ENCODE measurements around the gene GMCL2.

The GMCL2 gene

GRCh38 chr5:178221282-178221681 lies 34.1 kb upstream of the GMCL2 start:
- no peak for DNase-seq

- no peak for DNase-seq
These were observed 31.7 kb upstream of the GMCL2 start for GRCh38 chr5:178218827-178219226.

- no peak for DNase-seq
These were observed 31.1 kb upstream of the GMCL2 start for GRCh38 chr5:178218237-178218776.

- DNase-seq, result no peak
These were observed 29.6 kb upstream of the GMCL2 start for GRCh38 chr5:178216779-178217178.

GRCh38 chr5:178216088-178216534 lies 28.9 kb upstream of the GMCL2 start:
- no peak for DNase-seq

GRCh38 chr5:178215280-178216002 lies 28.3 kb upstream of the GMCL2 start:
- DNase-seq, result no peak

GRCh38 chr5:178214160-178214803 lies 27.1 kb upstream of the GMCL2 start:
- DNase-seq, result no peak

- no peak for DNase-seq
These were observed 26.6 kb upstream of the GMCL2 start for GRCh38 chr5:178213748-178214151.

- DNase-seq, result no peak
These were observed 25.9 kb upstream of the GMCL2 start for GRCh38 chr5:178213003-178213461.

- DNase-seq, result no peak
These were observed 25.3 kb upstream of the GMCL2 start for GRCh38 chr5:178212241-178213002.

- no peak for DNase-seq
These were observed 24.2 kb upstream of the GMCL2 start for GRCh38 chr5:178211095-178212048.

GRCh38 chr5:178210686-178211085 lies 23.5 kb upstream of the GMCL2 start:
- no peak for DNase-seq

- no peak for DNase-seq
These were observed 22.9 kb upstream of the GMCL2 start for GRCh38 chr5:178210073-178210535.

- no peak for DNase-seq
These were observed 22.3 kb upstream of the GMCL2 start for GRCh38 chr5:178209334-178210072.

- DNase-seq, result no peak
These were observed 21.5 kb upstream of the GMCL2 start for GRCh38 chr5:178208540-178209227.

- no peak for DNase-seq
These were observed 20.7 kb upstream of the GMCL2 start for GRCh38 chr5:178207917-178208280.

GRCh38 chr5:178207183-178207916 lies 20.2 kb upstream of the GMCL2 start:
- no peak for DNase-seq

GRCh38 chr5:178206166-178207101 lies 19.3 kb upstream of the GMCL2 start:
- DNase-seq, result no peak

- DNase-seq, result no peak
These were observed 18.5 kb upstream of the GMCL2 start for GRCh38 chr5:178205749-178206047.

All from NCI-H146 (cell line).